ENCODE data around the gene TCERG1L. TPM values are rescaled to one million over a fixed set of nuclear protein-coding genes. Genes with fewer than 3 reads are reported as not detected.

The TCERG1L gene
- total RNA-seq, 4 donors from 2014 or later = 0.12 TPM; not detected in 3

DNA sequence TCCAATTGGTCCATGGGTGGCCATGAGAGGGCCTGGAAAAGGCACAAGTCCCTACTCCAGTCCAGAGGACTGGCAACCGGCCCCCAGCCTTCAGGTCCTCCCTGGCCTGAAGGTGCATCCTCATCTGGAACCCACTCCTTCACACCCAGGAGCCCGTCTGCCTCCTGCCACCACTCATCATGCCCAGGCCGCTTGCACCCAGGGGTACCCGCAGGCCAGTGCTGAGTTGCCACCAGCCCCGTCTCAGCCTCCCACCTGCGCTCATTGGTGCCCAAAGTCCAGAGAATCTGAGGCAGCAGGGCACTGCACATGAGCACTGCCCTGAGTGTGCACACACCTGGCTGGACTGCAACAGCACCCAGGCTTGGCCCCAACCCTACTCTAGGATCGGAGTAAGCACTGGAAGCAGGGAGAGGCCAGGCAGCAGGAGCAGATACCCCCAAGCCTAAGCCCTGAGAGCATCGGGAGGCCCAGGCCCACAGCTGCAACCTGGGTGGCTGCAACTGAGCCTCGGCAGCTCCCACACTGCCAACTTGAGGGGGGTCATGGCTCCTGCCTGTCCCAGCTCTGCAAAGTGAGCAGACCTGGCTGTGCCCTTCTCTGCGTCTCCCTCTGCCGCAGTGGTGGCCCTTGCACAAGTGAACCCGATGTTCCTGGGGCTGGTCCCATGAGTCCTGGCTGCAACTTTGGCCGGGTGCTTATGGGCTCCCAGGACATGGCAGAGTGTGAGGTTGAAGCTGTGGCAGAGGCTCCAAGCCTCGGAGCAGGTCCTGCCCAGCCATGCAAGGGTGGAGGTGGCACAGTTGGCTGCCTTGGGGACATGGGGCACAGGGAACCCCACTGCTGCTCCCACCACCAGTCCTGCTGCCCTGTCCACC, 44.3 kb downstream of the TCERG1L start:
- WGBS, 2 donors (ENCODE audit: low coverage in 1 of 2) = no CpG with 5 or more reads among the region's 14 CpGs
- ATAC-seq = no peak
- H3K27me3 ChIP-seq = peaks cover 44% of the 10 kb centered on the region
- no peak overlapping the region for H3K4me3 ChIP-seq
- H3K27ac ChIP-seq = no peak overlapping the region
- peaks cover 0 to 16% (median 0%) of the 10 kb centered on the region in 3 donors for H3K9me3 ChIP-seq
- H3K4me1 ChIP-seq = no peaks in the 10 kb centered on the region
- no peaks in the 10 kb centered on the region for H3K36me3 ChIP-seq
- TF ChIP-seq EP300 (IDR thresholded peaks at IDR 0.05) (no peak), POLR2A (IDR thresholded peaks at IDR 0.05) (no peak), POLR2AphosphoS5 (IDR thresholded peaks at IDR 0.05) (no peak)
- TF ChIP-seq, protein P1, sequence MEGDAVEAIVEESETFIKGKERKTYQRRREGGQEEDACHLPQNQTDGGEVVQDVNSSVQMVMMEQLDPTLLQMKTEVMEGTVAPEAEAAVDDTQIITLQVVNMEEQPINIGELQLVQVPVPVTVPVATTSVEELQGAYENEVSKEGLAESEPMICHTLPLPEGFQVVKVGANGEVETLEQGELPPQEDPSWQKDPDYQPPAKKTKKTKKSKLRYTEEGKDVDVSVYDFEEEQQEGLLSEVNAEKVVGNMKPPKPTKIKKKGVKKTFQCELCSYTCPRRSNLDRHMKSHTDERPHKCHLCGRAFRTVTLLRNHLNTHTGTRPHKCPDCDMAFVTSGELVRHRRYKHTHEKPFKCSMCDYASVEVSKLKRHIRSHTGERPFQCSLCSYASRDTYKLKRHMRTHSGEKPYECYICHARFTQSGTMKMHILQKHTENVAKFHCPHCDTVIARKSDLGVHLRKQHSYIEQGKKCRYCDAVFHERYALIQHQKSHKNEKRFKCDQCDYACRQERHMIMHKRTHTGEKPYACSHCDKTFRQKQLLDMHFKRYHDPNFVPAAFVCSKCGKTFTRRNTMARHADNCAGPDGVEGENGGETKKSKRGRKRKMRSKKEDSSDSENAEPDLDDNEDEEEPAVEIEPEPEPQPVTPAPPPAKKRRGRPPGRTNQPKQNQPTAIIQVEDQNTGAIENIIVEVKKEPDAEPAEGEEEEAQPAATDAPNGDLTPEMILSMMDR (IDR thresholded peaks at IDR 0.05) = no peak

DNA sequence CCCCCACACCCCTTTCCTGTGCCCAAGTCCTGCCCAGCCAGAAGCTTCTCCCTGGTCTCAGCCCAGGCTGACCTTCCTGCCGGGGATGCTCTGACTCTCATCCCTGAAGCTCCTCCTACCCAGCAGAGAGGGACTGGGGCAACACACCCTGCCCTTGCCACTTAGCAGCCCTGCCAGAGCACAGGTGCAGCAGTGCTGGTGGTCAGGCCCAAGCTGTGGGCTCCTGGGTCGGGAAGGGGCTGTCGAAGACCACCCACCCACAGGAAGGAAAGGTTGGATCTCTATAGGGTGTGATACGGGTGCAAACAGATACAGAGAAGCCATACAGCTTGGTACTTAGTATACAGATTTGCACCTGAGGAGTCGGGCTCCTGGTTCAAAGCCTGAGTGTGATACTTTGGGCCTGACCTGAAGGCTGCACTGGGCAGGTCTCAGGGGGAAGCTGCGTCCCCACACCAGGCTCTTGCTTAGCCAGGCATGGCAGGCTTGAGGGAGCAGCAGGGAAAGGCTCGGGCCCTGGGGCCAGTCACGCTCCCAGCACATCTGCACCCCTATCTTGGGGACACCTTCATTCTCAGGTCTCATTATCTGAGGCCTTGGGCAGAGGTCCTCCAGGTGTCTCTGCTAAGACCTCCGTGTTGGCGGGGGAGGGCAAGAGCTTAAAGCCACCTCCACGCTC, 47.3 kb downstream of the TCERG1L start:
- no peaks in the 10 kb centered on the region for H3K4me1 ChIP-seq
- WGBS, 2 donors (ENCODE audit: low coverage in 1 of 2) = 80 to 100% methylated on average over 1 to 3 of the region's 11 CpGs
- H3K27me3 ChIP-seq = peaks cover 43% of the 10 kb centered on the region
- H3K9me3 ChIP-seq = peaks cover 0 to 16% (median 0%) of the 10 kb centered on the region in 3 donors
- no peak for ATAC-seq
- TF ChIP-seq EP300 (IDR thresholded peaks at IDR 0.05) (no peak), POLR2AphosphoS5 (IDR thresholded peaks at IDR 0.05) (no peak), POLR2A (IDR thresholded peaks at IDR 0.05) (no peak)
- TF ChIP-seq, protein P1 (IDR thresholded peaks at IDR 0.05) = no peak
- H3K27ac ChIP-seq = no peak overlapping the region
- H3K36me3 ChIP-seq = no peaks in the 10 kb centered on the region
- H3K4me3 ChIP-seq = no peak overlapping the region

DNA sequence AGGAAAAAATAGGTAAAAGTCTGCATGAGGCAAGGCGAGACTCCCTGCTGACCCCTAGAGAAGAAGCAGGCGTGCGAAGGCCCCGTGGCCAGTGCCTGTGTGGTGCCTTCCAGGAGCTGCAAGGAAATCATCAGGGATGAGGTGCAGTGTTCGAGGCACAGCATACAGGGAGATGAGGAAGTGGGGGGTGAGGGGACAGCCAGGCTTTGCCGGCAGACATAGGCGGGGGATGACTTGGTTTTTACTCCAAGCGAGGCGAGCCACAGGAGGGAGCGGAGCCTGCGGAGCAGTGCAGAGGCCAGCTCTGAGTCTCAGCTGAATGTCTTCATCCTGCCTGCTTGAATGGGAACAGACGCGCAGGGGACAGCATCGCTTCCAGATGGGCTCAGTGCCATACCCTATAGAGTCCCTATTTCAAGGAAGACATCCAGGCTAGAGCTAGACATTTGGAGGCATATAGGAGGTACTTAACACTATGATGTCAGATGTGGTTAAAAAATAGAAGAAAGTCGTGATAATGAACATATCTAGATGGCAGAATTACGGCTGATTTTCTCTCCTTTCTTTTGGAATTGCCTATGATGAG, 49.5 kb downstream of the TCERG1L start:
- Histone ChIP-seq H3K27me3 (peaks cover 23% of the 10 kb centered on the region), H3K4me1 (no peaks in the 10 kb centered on the region), H3K36me3 (no peaks in the 10 kb centered on the region), H3K9me3 (no peaks in the 10 kb centered on the region), H3K27ac (no peak overlapping the region), H3K4me3 (no peak overlapping the region)
- WGBS, 2 donors (ENCODE audit: low coverage in 1 of 2) = 73 to 84% methylated on average over 12 to 14 of the region's 16 CpGs
- TF ChIP-seq, protein P1 (IDR thresholded peaks at IDR 0.05) = no peak
- TF ChIP-seq POLR2A (IDR thresholded peaks at IDR 0.05) (no peak), EP300 (IDR thresholded peaks at IDR 0.05) (no peak), POLR2AphosphoS5 (IDR thresholded peaks at IDR 0.05) (no peak)
- no peak for ATAC-seq

DNA sequence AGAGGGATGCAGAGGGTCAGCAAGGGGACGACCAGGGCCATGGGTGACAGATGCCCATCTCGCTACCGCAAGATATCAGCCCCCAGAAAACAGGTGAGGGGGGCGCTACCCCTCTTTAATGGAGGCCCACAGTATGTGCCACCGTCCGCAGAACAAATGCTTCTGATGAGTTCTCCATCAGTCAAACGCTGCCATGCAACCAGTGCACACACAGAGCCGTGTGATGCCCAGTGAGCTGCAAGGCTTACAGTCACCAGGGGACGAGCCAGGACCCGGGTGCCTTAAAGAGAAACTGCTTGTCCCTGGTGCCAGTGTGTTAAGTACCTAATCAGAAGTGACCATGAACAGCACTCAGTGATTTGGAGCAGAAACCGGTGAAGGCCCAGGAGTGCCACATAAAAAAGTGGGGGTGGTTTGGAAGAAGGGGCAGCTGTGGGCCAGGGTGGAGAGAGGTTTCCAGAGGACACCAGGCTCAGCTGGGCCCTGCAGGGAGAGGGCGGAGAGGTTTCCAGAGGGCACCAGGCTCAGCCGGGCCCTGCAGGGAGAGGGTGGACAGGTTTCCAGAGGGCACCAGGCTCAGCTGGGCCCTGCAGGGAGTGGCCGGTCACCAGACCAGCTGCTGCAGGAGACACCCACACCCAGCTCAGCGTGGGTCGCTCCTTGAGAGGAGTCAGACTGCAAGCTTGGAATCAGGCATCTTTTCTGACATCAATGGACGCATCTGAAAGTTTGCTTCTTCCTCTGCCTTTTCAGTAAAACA, 50.9 kb downstream of the TCERG1L start:
- Histone ChIP-seq H3K27ac (no peak overlapping the region), H3K4me3 (no peak overlapping the region), H3K27me3 (peaks cover 24% of the 10 kb centered on the region), H3K9me3 (no peaks in the 10 kb centered on the region), H3K36me3 (no peaks in the 10 kb centered on the region), H3K4me1 (no peaks in the 10 kb centered on the region)
- ATAC-seq = no peak
- 79 to 87% methylated on average over 4 to 6 of the region's 17 CpGs for WGBS, 2 donors (ENCODE audit: low coverage in 1 of 2)
- TF ChIP-seq POLR2AphosphoS5 (IDR thresholded peaks at IDR 0.05) = no peak
- TF ChIP-seq EP300 (IDR thresholded peaks at IDR 0.05) = no peak
- no peak for TF ChIP-seq POLR2A (IDR thresholded peaks at IDR 0.05)
- TF ChIP-seq, protein P1 (IDR thresholded peaks at IDR 0.05) = no peak

All from gastroesophageal sphincter (tissue), 4 donors.